ENCODE measurements around the gene PCDHB6.
"Not testable (repeated sequence)": the region's sequence is repeated elsewhere in the genome, so short reads cannot be mapped to it uniquely, and the experiment has no call there.

DNA sequence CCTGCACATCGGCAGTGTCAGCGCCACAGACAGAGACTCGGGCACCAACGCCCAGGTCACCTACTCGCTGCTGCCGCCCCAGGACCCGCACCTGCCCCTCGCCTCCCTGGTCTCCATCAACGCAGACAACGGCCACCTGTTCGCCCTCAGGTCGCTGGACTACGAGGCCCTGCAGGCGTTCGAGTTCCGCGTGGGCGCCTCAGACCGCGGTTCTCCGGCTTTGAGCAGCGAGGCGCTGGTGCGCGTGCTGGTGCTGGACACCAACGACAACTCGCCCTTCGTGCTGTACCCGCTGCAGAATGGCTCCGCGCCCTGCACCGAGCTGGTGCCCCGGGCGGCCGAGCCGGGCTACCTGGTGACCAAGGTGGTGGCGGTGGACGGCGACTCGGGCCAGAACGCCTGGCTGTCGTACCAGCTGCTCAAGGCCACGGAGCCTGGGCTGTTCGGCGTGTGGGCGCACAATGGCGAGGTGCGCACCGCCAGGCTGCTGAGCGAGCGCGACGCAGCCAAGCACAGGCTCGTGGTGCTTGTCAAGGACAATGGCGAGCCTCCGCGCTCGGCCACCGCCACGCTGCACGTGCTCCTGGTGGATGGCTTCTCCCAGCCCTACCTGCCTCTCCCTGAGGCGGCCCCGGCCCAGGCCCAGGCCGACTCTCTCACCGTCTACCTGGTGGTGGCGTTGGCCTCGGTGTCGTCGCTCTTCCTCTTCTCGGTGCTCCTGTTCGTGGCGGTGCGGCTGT lies 26.3 kb upstream of the PCDHB6 start:
- TF ChIP-seq TEAD4 (IDR thresholded peaks at IDR 0.05; ENCODE audit: borderline replicate concordance, insufficient read depth); POLR2AphosphoS5 (IDR thresholded peaks at IDR 0.05; ENCODE audit: low read depth, low read length); TAF1 (IDR thresholded peaks at IDR 0.05; ENCODE audit: borderline replicate concordance, low read depth, low read length); GABPA (IDR thresholded peaks at IDR 0.05; ENCODE audit: low read depth); RFX5 (IDR thresholded peaks at IDR 0.05; ENCODE audit: low read length); FOXM1 (IDR thresholded peaks at IDR 0.05; ENCODE audit: low read depth); NRF1 (IDR thresholded peaks at IDR 0.05; ENCODE audit: low read depth, low read length); GATA2 (CRISPR knock-in tag; IDR thresholded peaks at IDR 0.05); TCF12 (IDR thresholded peaks at IDR 0.05); CHD2 (IDR thresholded peaks at IDR 0.05; ENCODE audit: low read length, partially characterized antibody): not testable (repeated sequence)
- TF ChIP-seq, protein P1, sequence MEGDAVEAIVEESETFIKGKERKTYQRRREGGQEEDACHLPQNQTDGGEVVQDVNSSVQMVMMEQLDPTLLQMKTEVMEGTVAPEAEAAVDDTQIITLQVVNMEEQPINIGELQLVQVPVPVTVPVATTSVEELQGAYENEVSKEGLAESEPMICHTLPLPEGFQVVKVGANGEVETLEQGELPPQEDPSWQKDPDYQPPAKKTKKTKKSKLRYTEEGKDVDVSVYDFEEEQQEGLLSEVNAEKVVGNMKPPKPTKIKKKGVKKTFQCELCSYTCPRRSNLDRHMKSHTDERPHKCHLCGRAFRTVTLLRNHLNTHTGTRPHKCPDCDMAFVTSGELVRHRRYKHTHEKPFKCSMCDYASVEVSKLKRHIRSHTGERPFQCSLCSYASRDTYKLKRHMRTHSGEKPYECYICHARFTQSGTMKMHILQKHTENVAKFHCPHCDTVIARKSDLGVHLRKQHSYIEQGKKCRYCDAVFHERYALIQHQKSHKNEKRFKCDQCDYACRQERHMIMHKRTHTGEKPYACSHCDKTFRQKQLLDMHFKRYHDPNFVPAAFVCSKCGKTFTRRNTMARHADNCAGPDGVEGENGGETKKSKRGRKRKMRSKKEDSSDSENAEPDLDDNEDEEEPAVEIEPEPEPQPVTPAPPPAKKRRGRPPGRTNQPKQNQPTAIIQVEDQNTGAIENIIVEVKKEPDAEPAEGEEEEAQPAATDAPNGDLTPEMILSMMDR (IDR thresholded peaks at IDR 0.05), result not testable (repeated sequence)
- TF ChIP-seq, protein P2, sequence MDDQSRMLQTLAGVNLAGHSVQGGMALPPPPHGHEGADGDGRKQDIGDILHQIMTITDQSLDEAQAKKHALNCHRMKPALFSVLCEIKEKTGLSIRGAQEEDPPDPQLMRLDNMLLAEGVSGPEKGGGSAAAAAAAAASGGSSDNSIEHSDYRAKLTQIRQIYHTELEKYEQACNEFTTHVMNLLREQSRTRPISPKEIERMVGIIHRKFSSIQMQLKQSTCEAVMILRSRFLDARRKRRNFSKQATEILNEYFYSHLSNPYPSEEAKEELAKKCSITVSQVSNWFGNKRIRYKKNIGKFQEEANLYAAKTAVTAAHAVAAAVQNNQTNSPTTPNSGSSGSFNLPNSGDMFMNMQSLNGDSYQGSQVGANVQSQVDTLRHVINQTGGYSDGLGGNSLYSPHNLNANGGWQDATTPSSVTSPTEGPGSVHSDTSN (IDR thresholded peaks at IDR 0.05), result not testable (repeated sequence)
- TF ChIP-seq, protein P3, sequence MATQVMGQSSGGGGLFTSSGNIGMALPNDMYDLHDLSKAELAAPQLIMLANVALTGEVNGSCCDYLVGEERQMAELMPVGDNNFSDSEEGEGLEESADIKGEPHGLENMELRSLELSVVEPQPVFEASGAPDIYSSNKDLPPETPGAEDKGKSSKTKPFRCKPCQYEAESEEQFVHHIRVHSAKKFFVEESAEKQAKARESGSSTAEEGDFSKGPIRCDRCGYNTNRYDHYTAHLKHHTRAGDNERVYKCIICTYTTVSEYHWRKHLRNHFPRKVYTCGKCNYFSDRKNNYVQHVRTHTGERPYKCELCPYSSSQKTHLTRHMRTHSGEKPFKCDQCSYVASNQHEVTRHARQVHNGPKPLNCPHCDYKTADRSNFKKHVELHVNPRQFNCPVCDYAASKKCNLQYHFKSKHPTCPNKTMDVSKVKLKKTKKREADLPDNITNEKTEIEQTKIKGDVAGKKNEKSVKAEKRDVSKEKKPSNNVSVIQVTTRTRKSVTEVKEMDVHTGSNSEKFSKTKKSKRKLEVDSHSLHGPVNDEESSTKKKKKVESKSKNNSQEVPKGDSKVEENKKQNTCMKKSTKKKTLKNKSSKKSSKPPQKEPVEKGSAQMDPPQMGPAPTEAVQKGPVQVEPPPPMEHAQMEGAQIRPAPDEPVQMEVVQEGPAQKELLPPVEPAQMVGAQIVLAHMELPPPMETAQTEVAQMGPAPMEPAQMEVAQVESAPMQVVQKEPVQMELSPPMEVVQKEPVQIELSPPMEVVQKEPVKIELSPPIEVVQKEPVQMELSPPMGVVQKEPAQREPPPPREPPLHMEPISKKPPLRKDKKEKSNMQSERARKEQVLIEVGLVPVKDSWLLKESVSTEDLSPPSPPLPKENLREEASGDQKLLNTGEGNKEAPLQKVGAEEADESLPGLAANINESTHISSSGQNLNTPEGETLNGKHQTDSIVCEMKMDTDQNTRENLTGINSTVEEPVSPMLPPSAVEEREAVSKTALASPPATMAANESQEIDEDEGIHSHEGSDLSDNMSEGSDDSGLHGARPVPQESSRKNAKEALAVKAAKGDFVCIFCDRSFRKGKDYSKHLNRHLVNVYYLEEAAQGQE (IDR thresholded peaks at IDR 0.05; ENCODE audit: low read depth, low read length), result not testable (repeated sequence)

Measured in SK-N-SH (cell line).